GM10266 (cell line): Measurements from ENCODE around the gene GRIN1.

Source experiments
- DNase-seq: peaks from one replicate; pipeline ENCODE4 v3.0.0; 2012; ENCODE audit errors: extremely low spot score
- TF ChIP-seq, protein P1 (sequence below): IDR thresholded peaks from 2 replicates; pipeline ENCODE4 v1.5.1; 2012; ENCODE audit warnings: mild to moderate bottlenecking, low read depth; ENCODE audit not compliant: control insufficient read depth, insufficient read depth; ENCODE audit errors: missing control alignments

Gene GRIN1

GRCh38 chr9:137160054-137160425 is 21.1 kb downstream of the GRIN1 start:
- no peak for DNase-seq
- TF ChIP-seq, protein P1, sequence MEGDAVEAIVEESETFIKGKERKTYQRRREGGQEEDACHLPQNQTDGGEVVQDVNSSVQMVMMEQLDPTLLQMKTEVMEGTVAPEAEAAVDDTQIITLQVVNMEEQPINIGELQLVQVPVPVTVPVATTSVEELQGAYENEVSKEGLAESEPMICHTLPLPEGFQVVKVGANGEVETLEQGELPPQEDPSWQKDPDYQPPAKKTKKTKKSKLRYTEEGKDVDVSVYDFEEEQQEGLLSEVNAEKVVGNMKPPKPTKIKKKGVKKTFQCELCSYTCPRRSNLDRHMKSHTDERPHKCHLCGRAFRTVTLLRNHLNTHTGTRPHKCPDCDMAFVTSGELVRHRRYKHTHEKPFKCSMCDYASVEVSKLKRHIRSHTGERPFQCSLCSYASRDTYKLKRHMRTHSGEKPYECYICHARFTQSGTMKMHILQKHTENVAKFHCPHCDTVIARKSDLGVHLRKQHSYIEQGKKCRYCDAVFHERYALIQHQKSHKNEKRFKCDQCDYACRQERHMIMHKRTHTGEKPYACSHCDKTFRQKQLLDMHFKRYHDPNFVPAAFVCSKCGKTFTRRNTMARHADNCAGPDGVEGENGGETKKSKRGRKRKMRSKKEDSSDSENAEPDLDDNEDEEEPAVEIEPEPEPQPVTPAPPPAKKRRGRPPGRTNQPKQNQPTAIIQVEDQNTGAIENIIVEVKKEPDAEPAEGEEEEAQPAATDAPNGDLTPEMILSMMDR, result no peak

GRCh38 chr9:137160716-137161557 is 22.0 kb downstream of the GRIN1 start:
- TF ChIP-seq, protein P1, result no peak
- DNase-seq, result no peak

DNA sequence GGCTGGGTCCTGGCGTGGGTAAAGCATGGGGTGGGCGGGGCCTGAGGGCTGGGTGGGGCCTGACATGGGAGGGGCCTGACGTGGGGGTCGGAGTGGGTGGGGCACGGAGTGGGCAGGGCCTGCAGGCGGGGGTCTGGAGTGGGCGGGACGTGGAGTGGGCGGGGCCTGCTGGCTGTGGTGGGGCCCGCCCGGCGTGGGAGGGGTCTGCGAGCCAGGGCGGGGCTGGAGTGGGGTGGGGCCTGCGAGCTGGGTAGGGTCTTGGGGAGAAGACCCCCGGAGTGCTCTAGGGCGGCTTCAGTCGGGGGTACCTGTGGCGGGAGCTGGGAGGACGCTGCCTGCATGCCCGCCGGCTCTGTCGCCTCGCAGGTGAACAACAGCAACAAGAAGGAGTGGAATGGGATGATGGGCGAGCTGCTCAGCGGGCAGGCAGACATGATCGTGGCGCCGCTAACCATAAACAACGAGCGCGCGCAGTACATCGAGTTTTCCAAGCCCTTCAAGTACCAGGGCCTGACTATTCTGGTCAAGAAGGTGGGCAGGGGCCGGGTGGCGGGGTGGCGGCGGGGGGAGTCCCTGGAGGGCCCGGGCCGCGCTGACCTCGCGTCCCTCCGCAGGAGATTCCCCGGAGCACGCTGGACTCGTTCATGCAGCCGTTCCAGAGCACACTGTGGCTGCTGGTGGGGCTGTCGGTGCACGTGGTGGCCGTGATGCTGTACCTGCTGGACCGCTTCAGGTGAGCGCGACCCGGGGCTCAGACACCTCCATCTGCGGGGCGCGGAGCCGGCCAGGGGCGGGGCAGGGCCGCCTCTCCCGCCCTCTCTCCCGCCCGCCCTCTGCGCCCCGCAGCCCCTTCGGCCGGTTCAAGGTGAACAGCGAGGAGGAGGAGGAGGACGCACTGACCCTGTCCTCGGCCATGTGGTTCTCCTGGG is 22.9 kb downstream of the GRIN1 start:
- DNase-seq, result peak; percentile 73
- TF ChIP-seq, protein P1, result no peak

DNA sequence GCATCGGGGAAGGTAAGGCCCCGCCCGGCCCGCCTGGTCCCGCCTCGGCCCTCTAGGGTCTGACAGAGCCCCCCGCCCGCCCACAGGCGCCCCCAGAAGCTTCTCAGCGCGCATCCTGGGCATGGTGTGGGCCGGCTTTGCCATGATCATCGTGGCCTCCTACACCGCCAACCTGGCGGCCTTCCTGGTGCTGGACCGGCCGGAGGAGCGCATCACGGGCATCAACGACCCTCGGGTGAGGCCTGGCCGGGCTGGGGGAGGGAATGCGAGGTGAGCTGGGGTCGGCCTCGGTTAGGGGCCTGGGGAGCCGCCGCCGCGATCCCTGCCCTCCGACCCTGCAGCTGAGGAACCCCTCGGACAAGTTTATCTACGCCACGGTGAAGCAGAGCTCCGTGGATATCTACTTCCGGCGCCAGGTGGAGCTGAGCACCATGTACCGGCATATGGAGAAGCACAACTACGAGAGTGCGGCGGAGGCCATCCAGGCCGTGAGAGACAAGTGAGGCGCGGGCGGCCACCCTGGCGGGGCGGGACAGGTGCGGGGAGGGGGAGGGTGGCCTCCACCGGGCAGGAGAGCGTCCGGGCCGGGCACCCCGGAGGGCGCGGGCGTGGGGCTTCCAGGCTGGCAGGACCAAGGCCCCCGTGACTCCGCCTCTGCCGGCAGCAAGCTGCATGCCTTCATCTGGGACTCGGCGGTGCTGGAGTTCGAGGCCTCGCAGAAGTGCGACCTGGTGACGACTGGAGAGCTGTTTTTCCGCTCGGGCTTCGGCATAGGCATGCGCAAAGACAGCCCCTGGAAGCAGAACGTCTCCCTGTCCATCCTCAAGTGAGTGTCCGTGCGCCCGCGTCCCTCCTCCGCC is 23.8 kb downstream of the GRIN1 start:
- no peak for DNase-seq

DNA sequence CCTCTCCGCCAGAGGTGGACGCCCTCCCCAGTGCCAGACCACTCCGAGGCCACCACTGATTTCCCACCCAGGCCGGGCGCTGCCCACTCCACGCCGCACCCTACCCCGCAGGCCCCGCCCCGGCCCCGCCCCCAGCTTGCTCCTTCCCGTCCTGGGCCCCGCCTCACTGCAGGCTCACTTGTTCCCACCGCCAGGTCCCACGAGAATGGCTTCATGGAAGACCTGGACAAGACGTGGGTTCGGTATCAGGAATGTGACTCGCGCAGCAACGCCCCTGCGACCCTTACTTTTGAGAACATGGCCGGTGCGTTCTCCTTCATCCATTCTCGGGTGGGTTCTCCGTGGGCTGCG is 24.4 kb downstream of the GRIN1 start:
- no peak for DNase-seq
- TF ChIP-seq, protein P1, result no peak

More for the DNA sequence above, 23.8 kb downstream of the GRIN1 start:
- TF ChIP-seq, protein P1, result peak; percentile 0

- TF ChIP-seq, protein P1, result no peak
- DNase-seq, result no peak
Measured at GRCh38 chr9:137163805-137164204, 24.9 kb downstream of the GRIN1 start.
